Esophagus squamous epithelium (tissue), 4 donors: Measurements from ENCODE around the gene DNAH14.

Experiments used
- CTCF ChIP-seq, 6 experiments: fragments of 450-650 bp in 4 of 6; fragments of 200-600 bp in 2 of 6; sonication (generic) in 2 of 6; IDR thresholded peaks; one replicate each; pipeline ENCODE4 v1.5.1; 2016 to 2019; ENCODE audit warnings: antibody characterized with exemption in 6 of 6, mild to moderate bottlenecking in 4 of 6, moderate library complexity in 4 of 6
- POLR2A ChIP-seq, 4 donors: fragments of 450-650 bp; IDR thresholded peaks; one replicate each; pipeline ENCODE4 v1.6.1; 2017; ENCODE audit warnings: antibody characterized with exemption in 4 of 4, mild to moderate bottlenecking in 4 of 4, moderate library complexity in 3 of 4

- no peak for TF ChIP-seq CTCF (IDR thresholded peaks at IDR 0.05)
- no peak for TF ChIP-seq POLR2A (IDR thresholded peaks at IDR 0.05)
Observed at GRCh38 chr1:225407755-225408154, 478.3 kb downstream of the DNAH14 start.
